Measurements from ENCODE around the gene EIF3M. TPM values are rescaled to one million over a fixed set of nuclear protein-coding genes. Genes with fewer than 3 reads are reported as not detected.

EIF3M gene
- total and polyA plus RNA-seq, 2 experiments from 2014 or later = 667 to 714 TPM

DNA sequence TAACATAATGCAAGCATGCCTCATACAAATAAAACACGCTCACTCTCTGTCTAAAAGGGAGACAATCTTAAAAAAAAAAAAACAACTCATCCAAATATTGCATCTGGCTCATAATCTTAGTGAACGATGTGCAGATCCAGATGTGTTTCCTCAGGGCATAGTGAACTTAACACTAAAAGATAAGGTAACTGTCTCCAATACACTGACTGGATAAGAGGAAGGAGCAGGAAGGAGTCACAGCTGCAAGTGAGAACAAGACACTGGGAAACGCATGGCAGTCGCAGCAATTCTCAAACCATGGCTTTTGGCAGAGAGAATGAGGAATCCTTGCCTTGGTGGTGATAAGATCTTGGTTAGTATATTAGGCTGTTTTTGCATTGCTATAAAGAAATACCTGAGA, 9.2 kb upstream of the EIF3M start:
- peaks cover 6% of the 10 kb centered on the region for H3K4me1 ChIP-seq (ENCODE audit: insufficient read depth)
- no peak for DNase-seq (ENCODE audit: low spot score)
- H3K27ac ChIP-seq (ENCODE audit: low read depth) = no peak overlapping the region
- Mint-ChIP-seq H3K9me3 (no peaks in the 10 kb centered on the region), H3K27ac (no peak overlapping the region), H3K4me1 (peaks cover 14% of the 10 kb centered on the region), H3K4me3 (no peak overlapping the region), H3K36me3 (ENCODE audit: low read depth) (no peaks in the 10 kb centered on the region; the same call in 2 of the 3 replicates), H3K27me3 (ENCODE audit: insufficient read depth, low read depth, poor library complexity) (no peaks in the 10 kb centered on the region)
- no peaks in the 10 kb centered on the region for H4K20me1 ChIP-seq (replicated peaks; ENCODE audit: insufficient read depth)
- no peak overlapping the region for H3K4me3 ChIP-seq
- no peak for ATAC-seq
- peaks cover 6% of the 10 kb centered on the region; the same call in 1 of the 2 replicates for H3K9me2 ChIP-seq (ENCODE audit: insufficient read depth)
- 0 out of 2 replicates have a peak, but pooled peaks cover 8% of the 10 kb centered on the region for H3K27me3 ChIP-seq (ENCODE audit: insufficient read depth)
- H3K4me2 ChIP-seq = no peak overlapping the region
- H3F3A ChIP-seq (replicated peaks; ENCODE audit: low read depth) = no peaks in the 10 kb centered on the region
- H2AFZ ChIP-seq = peak overlapping the region; percentile 47; the same call in 1 of the 2 replicates
- TF ChIP-seq NANOG (IDR thresholded peaks at IDR 0.05; ENCODE audit: borderline replicate concordance) (no peak), CREB1 (CRISPR knock-in tag; IDR thresholded peaks at IDR 0.05; ENCODE audit: low read depth) (no peak), ZNF331 (CRISPR knock-in tag; IDR thresholded peaks at IDR 0.05; ENCODE audit: low read depth) (no peak), EZH2phosphoT487 (IDR thresholded peaks at IDR 0.05; ENCODE audit: unreplicated experiment) (no peak), STAT1 (IDR thresholded peaks at IDR 0.05; ENCODE audit: unreplicated experiment) (no peak), ZNF114 (CRISPR knock-in tag; IDR thresholded peaks at IDR 0.05) (no peak), JUNB (IDR thresholded peaks at IDR 0.05; ENCODE audit: unreplicated experiment) (no peak), EZH2 (IDR thresholded peaks at IDR 0.05; ENCODE audit: low read depth, unreplicated experiment) (no peak)
- TF ChIP-seq, protein P1, sequence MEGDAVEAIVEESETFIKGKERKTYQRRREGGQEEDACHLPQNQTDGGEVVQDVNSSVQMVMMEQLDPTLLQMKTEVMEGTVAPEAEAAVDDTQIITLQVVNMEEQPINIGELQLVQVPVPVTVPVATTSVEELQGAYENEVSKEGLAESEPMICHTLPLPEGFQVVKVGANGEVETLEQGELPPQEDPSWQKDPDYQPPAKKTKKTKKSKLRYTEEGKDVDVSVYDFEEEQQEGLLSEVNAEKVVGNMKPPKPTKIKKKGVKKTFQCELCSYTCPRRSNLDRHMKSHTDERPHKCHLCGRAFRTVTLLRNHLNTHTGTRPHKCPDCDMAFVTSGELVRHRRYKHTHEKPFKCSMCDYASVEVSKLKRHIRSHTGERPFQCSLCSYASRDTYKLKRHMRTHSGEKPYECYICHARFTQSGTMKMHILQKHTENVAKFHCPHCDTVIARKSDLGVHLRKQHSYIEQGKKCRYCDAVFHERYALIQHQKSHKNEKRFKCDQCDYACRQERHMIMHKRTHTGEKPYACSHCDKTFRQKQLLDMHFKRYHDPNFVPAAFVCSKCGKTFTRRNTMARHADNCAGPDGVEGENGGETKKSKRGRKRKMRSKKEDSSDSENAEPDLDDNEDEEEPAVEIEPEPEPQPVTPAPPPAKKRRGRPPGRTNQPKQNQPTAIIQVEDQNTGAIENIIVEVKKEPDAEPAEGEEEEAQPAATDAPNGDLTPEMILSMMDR (conservative IDR thresholded peaks at IDR 0.05; ENCODE audit: low read depth in 2 of 2) = no peak
- TF ChIP-seq, protein P2, sequence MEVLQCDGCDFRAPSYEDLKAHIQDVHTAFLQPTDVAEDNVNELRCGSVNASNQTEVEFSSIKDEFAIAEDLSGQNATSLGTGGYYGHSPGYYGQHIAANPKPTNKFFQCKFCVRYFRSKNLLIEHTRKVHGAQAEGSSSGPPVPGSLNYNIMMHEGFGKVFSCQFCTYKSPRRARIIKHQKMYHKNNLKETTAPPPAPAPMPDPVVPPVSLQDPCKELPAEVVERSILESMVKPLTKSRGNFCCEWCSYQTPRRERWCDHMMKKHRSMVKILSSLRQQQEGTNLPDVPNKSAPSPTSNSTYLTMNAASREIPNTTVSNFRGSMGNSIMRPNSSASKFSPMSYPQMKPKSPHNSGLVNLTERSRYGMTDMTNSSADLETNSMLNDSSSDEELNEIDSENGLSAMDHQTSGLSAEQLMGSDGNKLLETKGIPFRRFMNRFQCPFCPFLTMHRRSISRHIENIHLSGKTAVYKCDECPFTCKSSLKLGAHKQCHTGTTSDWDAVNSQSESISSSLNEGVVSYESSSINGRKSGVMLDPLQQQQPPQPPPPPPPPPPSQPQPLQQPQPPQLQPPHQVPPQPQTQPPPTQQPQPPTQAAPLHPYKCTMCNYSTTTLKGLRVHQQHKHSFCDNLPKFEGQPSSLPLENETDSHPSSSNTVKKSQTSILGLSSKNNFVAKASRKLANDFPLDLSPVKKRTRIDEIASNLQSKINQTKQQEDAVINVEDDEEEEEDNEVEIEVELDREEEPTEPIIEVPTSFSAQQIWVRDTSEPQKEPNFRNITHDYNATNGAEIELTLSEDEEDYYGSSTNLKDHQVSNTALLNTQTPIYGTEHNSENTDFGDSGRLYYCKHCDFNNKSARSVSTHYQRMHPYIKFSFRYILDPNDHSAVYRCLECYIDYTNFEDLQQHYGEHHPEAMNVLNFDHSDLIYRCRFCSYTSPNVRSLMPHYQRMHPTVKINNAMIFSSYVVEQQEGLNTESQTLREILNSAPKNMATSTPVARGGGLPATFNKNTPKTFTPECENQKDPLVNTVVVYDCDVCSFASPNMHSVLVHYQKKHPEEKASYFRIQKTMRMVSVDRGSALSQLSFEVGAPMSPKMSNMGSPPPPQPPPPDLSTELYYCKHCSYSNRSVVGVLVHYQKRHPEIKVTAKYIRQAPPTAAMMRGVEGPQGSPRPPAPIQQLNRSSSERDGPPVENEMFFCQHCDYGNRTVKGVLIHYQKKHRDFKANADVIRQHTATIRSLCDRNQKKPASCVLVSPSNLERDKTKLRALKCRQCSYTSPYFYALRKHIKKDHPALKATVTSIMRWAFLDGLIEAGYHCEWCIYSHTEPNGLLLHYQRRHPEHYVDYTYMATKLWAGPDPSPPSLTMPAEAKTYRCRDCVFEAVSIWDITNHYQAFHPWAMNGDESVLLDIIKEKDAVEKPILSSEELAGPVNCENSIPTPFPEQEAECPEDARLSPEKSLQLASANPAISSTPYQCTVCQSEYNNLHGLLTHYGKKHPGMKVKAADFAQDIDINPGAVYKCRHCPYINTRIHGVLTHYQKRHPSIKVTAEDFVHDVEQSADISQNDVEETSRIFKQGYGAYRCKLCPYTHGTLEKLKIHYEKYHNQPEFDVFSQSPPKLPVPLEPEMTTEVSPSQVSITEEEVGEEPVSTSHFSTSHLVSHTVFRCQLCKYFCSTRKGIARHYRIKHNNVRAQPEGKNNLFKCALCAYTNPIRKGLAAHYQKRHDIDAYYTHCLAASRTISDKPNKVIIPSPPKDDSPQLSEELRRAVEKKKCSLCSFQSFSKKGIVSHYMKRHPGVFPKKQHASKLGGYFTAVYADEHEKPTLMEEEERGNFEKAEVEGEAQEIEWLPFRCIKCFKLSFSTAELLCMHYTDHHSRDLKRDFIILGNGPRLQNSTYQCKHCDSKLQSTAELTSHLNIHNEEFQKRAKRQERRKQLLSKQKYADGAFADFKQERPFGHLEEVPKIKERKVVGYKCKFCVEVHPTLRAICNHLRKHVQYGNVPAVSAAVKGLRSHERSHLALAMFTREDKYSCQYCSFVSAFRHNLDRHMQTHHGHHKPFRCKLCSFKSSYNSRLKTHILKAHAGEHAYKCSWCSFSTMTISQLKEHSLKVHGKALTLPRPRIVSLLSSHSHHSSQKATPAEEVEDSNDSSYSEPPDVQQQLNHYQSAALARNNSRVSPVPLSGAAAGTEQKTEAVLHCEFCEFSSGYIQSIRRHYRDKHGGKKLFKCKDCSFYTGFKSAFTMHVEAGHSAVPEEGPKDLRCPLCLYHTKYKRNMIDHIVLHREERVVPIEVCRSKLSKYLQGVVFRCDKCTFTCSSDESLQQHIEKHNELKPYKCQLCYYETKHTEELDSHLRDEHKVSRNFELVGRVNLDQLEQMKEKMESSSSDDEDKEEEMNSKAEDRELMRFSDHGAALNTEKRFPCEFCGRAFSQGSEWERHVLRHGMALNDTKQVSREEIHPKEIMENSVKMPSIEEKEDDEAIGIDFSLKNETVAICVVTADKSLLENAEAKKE (CRISPR knock-in tag; IDR thresholded peaks at IDR 0.05) = no peak
- TF ChIP-seq, protein P3, sequence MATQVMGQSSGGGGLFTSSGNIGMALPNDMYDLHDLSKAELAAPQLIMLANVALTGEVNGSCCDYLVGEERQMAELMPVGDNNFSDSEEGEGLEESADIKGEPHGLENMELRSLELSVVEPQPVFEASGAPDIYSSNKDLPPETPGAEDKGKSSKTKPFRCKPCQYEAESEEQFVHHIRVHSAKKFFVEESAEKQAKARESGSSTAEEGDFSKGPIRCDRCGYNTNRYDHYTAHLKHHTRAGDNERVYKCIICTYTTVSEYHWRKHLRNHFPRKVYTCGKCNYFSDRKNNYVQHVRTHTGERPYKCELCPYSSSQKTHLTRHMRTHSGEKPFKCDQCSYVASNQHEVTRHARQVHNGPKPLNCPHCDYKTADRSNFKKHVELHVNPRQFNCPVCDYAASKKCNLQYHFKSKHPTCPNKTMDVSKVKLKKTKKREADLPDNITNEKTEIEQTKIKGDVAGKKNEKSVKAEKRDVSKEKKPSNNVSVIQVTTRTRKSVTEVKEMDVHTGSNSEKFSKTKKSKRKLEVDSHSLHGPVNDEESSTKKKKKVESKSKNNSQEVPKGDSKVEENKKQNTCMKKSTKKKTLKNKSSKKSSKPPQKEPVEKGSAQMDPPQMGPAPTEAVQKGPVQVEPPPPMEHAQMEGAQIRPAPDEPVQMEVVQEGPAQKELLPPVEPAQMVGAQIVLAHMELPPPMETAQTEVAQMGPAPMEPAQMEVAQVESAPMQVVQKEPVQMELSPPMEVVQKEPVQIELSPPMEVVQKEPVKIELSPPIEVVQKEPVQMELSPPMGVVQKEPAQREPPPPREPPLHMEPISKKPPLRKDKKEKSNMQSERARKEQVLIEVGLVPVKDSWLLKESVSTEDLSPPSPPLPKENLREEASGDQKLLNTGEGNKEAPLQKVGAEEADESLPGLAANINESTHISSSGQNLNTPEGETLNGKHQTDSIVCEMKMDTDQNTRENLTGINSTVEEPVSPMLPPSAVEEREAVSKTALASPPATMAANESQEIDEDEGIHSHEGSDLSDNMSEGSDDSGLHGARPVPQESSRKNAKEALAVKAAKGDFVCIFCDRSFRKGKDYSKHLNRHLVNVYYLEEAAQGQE (IDR thresholded peaks at IDR 0.05; ENCODE audit: unreplicated experiment) = no peak
- H3K79me2 ChIP-seq (replicated peaks; ENCODE audit: insufficient read depth) = no peaks in the 10 kb centered on the region
- H3K36me3 ChIP-seq (ENCODE audit: insufficient read depth) = no peaks in the 10 kb centered on the region
